ES-I3 (cell line): Measurements from ENCODE around the gene CSF3R.

Source experiments
- H3K36me3 ChIP-seq: 2 replicates; pipeline ENCODE4 v1.6.1; 2013; ENCODE audit warnings: mild to moderate bottlenecking, low read length, control low read depth, moderate library complexity; ENCODE audit not compliant: insufficient read depth
- H3K4me1 ChIP-seq: 2 replicates; pipeline ENCODE4 v1.6.1; 2013; ENCODE audit warnings: mild to moderate bottlenecking, control low read depth, low read length; ENCODE audit not compliant: insufficient read depth
- H3K9ac ChIP-seq: 2 replicates; pipeline ENCODE4 v1.6.1; 2013; ENCODE audit warnings: low read depth, mild to moderate bottlenecking, low read length, moderate library complexity
- H3K9me3 ChIP-seq: 2 replicates; pipeline ENCODE4 v1.6.1; 2013; ENCODE audit warnings: mild to moderate bottlenecking, low read length, moderate library complexity; ENCODE audit not compliant: control insufficient read depth, insufficient read depth

CSF3R gene

GRCh38 chr1:36482724-36483388 lies at the start of gene CSF3R:
CSF3R (minus strand) TSS chr1:36482913; CDS start chr1:36479496, 3,417 bp downstream.
- H3K9ac ChIP-seq = no peak within 1 kb of the TSS
- no peaks in the 10 kb centered on the region for H3K9me3 ChIP-seq
- no peaks in the 10 kb centered on the region for H3K36me3 ChIP-seq
- H3K4me1 ChIP-seq = peaks cover 9% of the 10 kb centered on the region; the same call in 1 of the 2 replicates

GRCh38 chr1:36531833-36532232 lies 49.1 kb upstream of the CSF3R start:
- Histone ChIP-seq H3K4me1 (no peaks in the 10 kb centered on the region), H3K36me3 (no peaks in the 10 kb centered on the region), H3K9me3 (no peaks in the 10 kb centered on the region), H3K9ac (no peak overlapping the region)

- Histone ChIP-seq H3K4me1 (no peaks in the 10 kb centered on the region), H3K9ac (no peak overlapping the region), H3K36me3 (no peaks in the 10 kb centered on the region), H3K9me3 (no peaks in the 10 kb centered on the region)
Measured at GRCh38 chr1:36530791-36531190, 48.1 kb upstream of the CSF3R start.

GRCh38 chr1:36530261-36530660 lies 47.5 kb upstream of the CSF3R start:
- H3K9ac ChIP-seq = no peak overlapping the region
- H3K4me1 ChIP-seq = no peaks in the 10 kb centered on the region
- no peaks in the 10 kb centered on the region for H3K9me3 ChIP-seq
- H3K36me3 ChIP-seq = no peaks in the 10 kb centered on the region

GRCh38 chr1:36529769-36530260 lies 47.1 kb upstream of the CSF3R start:
- Histone ChIP-seq H3K9ac (no peak overlapping the region), H3K36me3 (no peaks in the 10 kb centered on the region), H3K4me1 (no peaks in the 10 kb centered on the region)

GRCh38 chr1:36528361-36529349 lies 45.9 kb upstream of the CSF3R start:
- Histone ChIP-seq H3K4me1 (peaks cover 9% of the 10 kb centered on the region), H3K36me3 (no peaks in the 10 kb centered on the region), H3K9ac (no peak overlapping the region), H3K9me3 (no peaks in the 10 kb centered on the region)

More at GRCh38 chr1:36529769-36530260, 47.1 kb upstream of the CSF3R start:
- H3K9me3 ChIP-seq = no peaks in the 10 kb centered on the region

- Histone ChIP-seq H3K9me3 (no peaks in the 10 kb centered on the region), H3K4me1 (peaks cover 15% of the 10 kb centered on the region), H3K9ac (no peak overlapping the region)
Measured at GRCh38 chr1:36525166-36525565, 42.5 kb upstream of the CSF3R start.

GRCh38 chr1:36524359-36525062 lies 41.8 kb upstream of the CSF3R start:
- H3K36me3 ChIP-seq = no peaks in the 10 kb centered on the region
- H3K4me1 ChIP-seq = peaks cover 15% of the 10 kb centered on the region
- no peaks in the 10 kb centered on the region for H3K9me3 ChIP-seq
- H3K9ac ChIP-seq = no peak overlapping the region

More at GRCh38 chr1:36525166-36525565, 42.5 kb upstream of the CSF3R start:
- no peaks in the 10 kb centered on the region for H3K36me3 ChIP-seq

- peaks cover 15% of the 10 kb centered on the region for H3K4me1 ChIP-seq
- H3K9ac ChIP-seq = no peak overlapping the region
Measured at GRCh38 chr1:36523850-36524249, 41.1 kb upstream of the CSF3R start.

GRCh38 chr1:36523230-36523495 lies 40.5 kb upstream of the CSF3R start:
- H3K4me1 ChIP-seq = peaks cover 15% of the 10 kb centered on the region
- H3K36me3 ChIP-seq = no peaks in the 10 kb centered on the region
- no peak overlapping the region for H3K9ac ChIP-seq
- no peaks in the 10 kb centered on the region for H3K9me3 ChIP-seq

More at GRCh38 chr1:36523850-36524249, 41.1 kb upstream of the CSF3R start:
- Histone ChIP-seq H3K36me3 (no peaks in the 10 kb centered on the region), H3K9me3 (no peaks in the 10 kb centered on the region)

GRCh38 chr1:36522461-36523229 lies 39.9 kb upstream of the CSF3R start:
- Histone ChIP-seq H3K36me3 (no peaks in the 10 kb centered on the region), H3K9ac (no peak overlapping the region), H3K4me1 (peaks cover 15% of the 10 kb centered on the region)

GRCh38 chr1:36522021-36522420 lies 39.3 kb upstream of the CSF3R start:
- no peak overlapping the region for H3K9ac ChIP-seq
- H3K9me3 ChIP-seq = no peaks in the 10 kb centered on the region
- H3K36me3 ChIP-seq = no peaks in the 10 kb centered on the region
- peaks cover 15% of the 10 kb centered on the region for H3K4me1 ChIP-seq

More at GRCh38 chr1:36522461-36523229, 39.9 kb upstream of the CSF3R start:
- H3K9me3 ChIP-seq = no peaks in the 10 kb centered on the region

GRCh38 chr1:36520771-36521420 lies 38.2 kb upstream of the CSF3R start:
- Histone ChIP-seq H3K4me1 (peaks cover 15% of the 10 kb centered on the region), H3K9ac (no peak overlapping the region)

More at GRCh38 chr1:36520771-36521420, 38.2 kb upstream of the CSF3R start:
- no peaks in the 10 kb centered on the region for H3K9me3 ChIP-seq
- H3K36me3 ChIP-seq = no peaks in the 10 kb centered on the region
